ENCODE results near the gene ZNF134.

ZNF134 gene

GRCh38 chr19:57641715-57642234, 27.7 kb downstream of the ZNF134 start:
- no peak for DNase-seq

- no peak for DNase-seq
Observed at GRCh38 chr19:57642396-57643046, 28.5 kb downstream of the ZNF134 start.

- no peak for DNase-seq
Observed at GRCh38 chr19:57643734-57644133, 29.7 kb downstream of the ZNF134 start.

- peak; percentile 81 for DNase-seq
Observed at GRCh38 chr19:57648331-57649003, 34.4 kb downstream of the ZNF134 start.

- no peak for DNase-seq
Observed at GRCh38 chr19:57651654-57651996, 37.6 kb downstream of the ZNF134 start.

GRCh38 chr19:57653689-57654088, 39.6 kb downstream of the ZNF134 start:
- DNase-seq, result no peak

GRCh38 chr19:57655443-57655842, 41.4 kb downstream of the ZNF134 start:
- no peak for DNase-seq

GRCh38 chr19:57656346-57656745, 42.3 kb downstream of the ZNF134 start:
- DNase-seq, result no peak

GRCh38 chr19:57664269-57665127, 50.5 kb downstream of the ZNF134 start:
- DNase-seq, result peak; percentile 8

GRCh38 chr19:57665261-57665806, 51.3 kb downstream of the ZNF134 start:
- DNase-seq, result no peak

- DNase-seq, result no peak
Observed at GRCh38 chr19:57667228-57667627, 53.2 kb downstream of the ZNF134 start.

GRCh38 chr19:57668635-57669034, 54.6 kb downstream of the ZNF134 start, which contains the start of gene ZSCAN4:
Gene ZSCAN4 (plus strand): TSS chr19:57668935. CDS start chr19:57676146, 7,211 bp downstream.
- DNase-seq, result no peak

GRCh38 chr19:57671124-57671895, 57.3 kb downstream of the ZNF134 start:
- DNase-seq, result no peak

- DNase-seq, result no peak
Observed at GRCh38 chr19:57672466-57672865, 58.4 kb downstream of the ZNF134 start.
